ENCODE results near the gene PTTG1IP2. TPM values are rescaled to one million over a fixed set of nuclear protein-coding genes. Genes with fewer than 3 reads are reported as not detected.

Gene PTTG1IP2
- total and polyA plus RNA-seq, 12 donors, result not detected

GRCh38 chr7:90430614-90431460 is 38.6 kb upstream of the PTTG1IP2 start:
- intact Hi-C loops (cut with DNase I), result loop anchor here in 1 of 10 donors (10.0 kb wide), 1 partner anchor 266 kb away; no protein-coding TSS in a partner anchor
- WGBS, 2 donors, result 91% methylated on average over 6 of the region's 6 CpGs
- no peak for ATAC-seq

GRCh38 chr7:90432752-90433151 is 36.7 kb upstream of the PTTG1IP2 start:
- 76% methylated on average over 10 of the region's 10 CpGs for WGBS, 2 donors
- Histone ChIP-seq H3K4me1 (no peaks in the 10 kb centered on the region), H3K27me3 (no peaks in the 10 kb centered on the region), H3K36me3 (no peaks in the 10 kb centered on the region), H3K4me3 (no peak overlapping the region), H3K9me3 (peaks cover 0 to 30% (median 6%) of the 10 kb centered on the region in 11 donors), H3K27ac (no peak overlapping the region)
- no peak for TF ChIP-seq CTCF (IDR thresholded peaks at IDR 0.05)
- intact Hi-C loops (cut with DNase I), result loop anchor here in 1 of 10 donors (10.0 kb wide), 1 partner anchor 268 kb away; no protein-coding TSS in a partner anchor
- no peak for DNase-seq
- ATAC-seq, result peak in 2 of 8 donors; percentile 30 to 61

More at GRCh38 chr7:90430614-90431460, 38.6 kb upstream of the PTTG1IP2 start:
- no peak overlapping the region for H3K4me3 ChIP-seq
- no peaks in the 10 kb centered on the region for H3K27me3 ChIP-seq
- no peak for TF ChIP-seq CTCF (IDR thresholded peaks at IDR 0.05)
- no peak overlapping the region for H3K27ac ChIP-seq
- no peak for DNase-seq
- peaks cover 0 to 21% (median 0%) of the 10 kb centered on the region in 11 donors for H3K9me3 ChIP-seq
- no peaks in the 10 kb centered on the region for H3K4me1 ChIP-seq
- no peaks in the 10 kb centered on the region for H3K36me3 ChIP-seq

GRCh38 chr7:90433221-90433620 is 36.2 kb upstream of the PTTG1IP2 start:
- ATAC-seq, result no peak

GRCh38 chr7:90445633-90446032 is 23.8 kb upstream of the PTTG1IP2 start:
- no peak for TF ChIP-seq CTCF (IDR thresholded peaks at IDR 0.05)
- Histone ChIP-seq H3K9me3 (no peaks in the 10 kb centered on the region), H3K27ac (no peak overlapping the region), H3K27me3 (no peaks in the 10 kb centered on the region), H3K4me1 (peaks cover 0 to 6% (median 0%) of the 10 kb centered on the region in 9 donors), H3K4me3 (no peak overlapping the region), H3K36me3 (no peaks in the 10 kb centered on the region)
- intact Hi-C loops (cut with DNase I), result no loop called here
- DNase-seq, result no peak
- 47 to 63% methylated on average over 2 of the region's 2 CpGs for WGBS, 2 donors
- ATAC-seq, result peak in 1 of 8 donors; percentile 49

More at GRCh38 chr7:90433221-90433620, 36.2 kb upstream of the PTTG1IP2 start:
- intact Hi-C loops (cut with DNase I), result loop anchor here in 1 of 10 donors (10.0 kb wide), 1 partner anchor 268 kb away; no protein-coding TSS in a partner anchor
- Histone ChIP-seq H3K27ac (no peak overlapping the region), H3K4me3 (no peak overlapping the region), H3K27me3 (no peaks in the 10 kb centered on the region), H3K9me3 (peaks cover 0 to 34% (median 6%) of the 10 kb centered on the region in 11 donors), H3K4me1 (no peaks in the 10 kb centered on the region), H3K36me3 (no peaks in the 10 kb centered on the region)
- no peak for TF ChIP-seq CTCF (IDR thresholded peaks at IDR 0.05)
- WGBS, 2 donors, result 73 to 81% methylated on average over 3 of the region's 3 CpGs
- DNase-seq, result no peak
